HL-60 (cell line): ENCODE measurements around the gene NQO2.
A peak's percentile ranks its signal among the peaks of the same experiment; 100 is the strongest.

Experiments used
- DNase-seq, 2 experiments: peaks; one replicate each; pipeline ENCODE4 v3.0.0-alpha.2; 2010 to 2020; ENCODE audit warnings: low read depth in 1 of 2, low spot score in 1 of 2
- H3K27ac ChIP-seq: fragments of 250-450 bp; sonication (Bioruptor Pico); replicated peaks from 2 replicates; pipeline ENCODE4 v1.5.1; 2020; ENCODE audit warnings: mild to moderate bottlenecking, moderate library complexity
- H3K27me3 ChIP-seq: fragments of 250-450 bp; sonication (Bioruptor Pico); 2 replicates; pipeline ENCODE4 v1.5.1; 2021; ENCODE audit warnings: mild to moderate bottlenecking, moderate library complexity; ENCODE audit not compliant: insufficient read depth, poor library complexity, severe bottlenecking
- H3K4me3 ChIP-seq: replicated peaks from 2 replicates; pipeline ENCODE4 v1.5.1; 2011; ENCODE audit warnings: mild to moderate bottlenecking, control low read depth, low read length; ENCODE audit not compliant: insufficient read depth
- GABPA ChIP-seq: IDR thresholded peaks from 2 replicates; pipeline ENCODE4 v1.6.1; 2012; ENCODE audit warnings: low read depth
- POLR2AphosphoS5 ChIP-seq: IDR thresholded peaks from 2 replicates; pipeline ENCODE4 v1.6.1; 2012; ENCODE audit warnings: low read depth
- REST ChIP-seq: IDR thresholded peaks from 2 replicates; pipeline ENCODE4 v1.6.1; 2012; ENCODE audit warnings: low read depth; ENCODE audit not compliant: insufficient replicate concordance
- SPI1 ChIP-seq: IDR thresholded peaks from 2 replicates; pipeline ENCODE4 v1.6.1; 2012; ENCODE audit warnings: low read depth, mild to moderate bottlenecking, borderline replicate concordance
- TF ChIP-seq, protein P1 (sequence below): IDR thresholded peaks from one replicate; pipeline ENCODE4 v1.5.1; 2011; ENCODE audit warnings: low read length, control low read depth, inconsistent platforms; ENCODE audit not compliant: insufficient read depth

The NQO2 gene

GRCh38 chr6:3036861-3037637 lies 37.4 kb downstream of the NQO2 start:
- no peak for DNase-seq
- H3K27me3 ChIP-seq: no peaks in the 10 kb centered on the region
- TF ChIP-seq SPI1: no peak
- no peak for TF ChIP-seq POLR2AphosphoS5
- no peak for TF ChIP-seq REST
- TF ChIP-seq GABPA: no peak
- TF ChIP-seq, protein P1, sequence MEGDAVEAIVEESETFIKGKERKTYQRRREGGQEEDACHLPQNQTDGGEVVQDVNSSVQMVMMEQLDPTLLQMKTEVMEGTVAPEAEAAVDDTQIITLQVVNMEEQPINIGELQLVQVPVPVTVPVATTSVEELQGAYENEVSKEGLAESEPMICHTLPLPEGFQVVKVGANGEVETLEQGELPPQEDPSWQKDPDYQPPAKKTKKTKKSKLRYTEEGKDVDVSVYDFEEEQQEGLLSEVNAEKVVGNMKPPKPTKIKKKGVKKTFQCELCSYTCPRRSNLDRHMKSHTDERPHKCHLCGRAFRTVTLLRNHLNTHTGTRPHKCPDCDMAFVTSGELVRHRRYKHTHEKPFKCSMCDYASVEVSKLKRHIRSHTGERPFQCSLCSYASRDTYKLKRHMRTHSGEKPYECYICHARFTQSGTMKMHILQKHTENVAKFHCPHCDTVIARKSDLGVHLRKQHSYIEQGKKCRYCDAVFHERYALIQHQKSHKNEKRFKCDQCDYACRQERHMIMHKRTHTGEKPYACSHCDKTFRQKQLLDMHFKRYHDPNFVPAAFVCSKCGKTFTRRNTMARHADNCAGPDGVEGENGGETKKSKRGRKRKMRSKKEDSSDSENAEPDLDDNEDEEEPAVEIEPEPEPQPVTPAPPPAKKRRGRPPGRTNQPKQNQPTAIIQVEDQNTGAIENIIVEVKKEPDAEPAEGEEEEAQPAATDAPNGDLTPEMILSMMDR: no peak
- H3K4me3 ChIP-seq: no peak overlapping the region
- no peak overlapping the region for H3K27ac ChIP-seq

- peak in 1 of 2 experiments; percentile 24 for DNase-seq
- H3K4me3 ChIP-seq: no peak overlapping the region
- no peak overlapping the region for H3K27ac ChIP-seq
- H3K27me3 ChIP-seq: no peaks in the 10 kb centered on the region
- no peak for TF ChIP-seq POLR2AphosphoS5
Measured at GRCh38 chr6:3037638-3038365, 38.1 kb downstream of the NQO2 start.

DNA sequence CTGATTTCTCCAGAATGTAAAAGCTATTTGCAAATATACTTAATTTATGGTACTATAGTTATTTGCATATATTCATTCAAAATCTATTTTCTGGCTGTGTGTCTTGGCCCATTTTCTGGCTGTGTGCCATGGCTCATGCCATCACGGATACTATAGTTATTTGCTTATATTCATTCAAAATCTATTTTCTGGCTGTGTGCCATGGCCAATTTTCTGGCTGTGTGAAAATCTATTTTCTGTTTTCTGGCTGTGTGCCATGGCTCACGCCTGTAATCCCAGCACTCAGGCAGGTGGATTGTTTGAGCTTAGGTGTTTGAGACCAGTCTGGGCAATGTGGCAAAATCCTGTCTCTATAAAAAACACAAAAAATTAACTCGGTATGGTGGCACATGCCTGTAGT lies 39.7 kb downstream of the NQO2 start:
- no peaks in the 10 kb centered on the region for H3K27me3 ChIP-seq
- no peak overlapping the region for H3K27ac ChIP-seq
- no peak overlapping the region for H3K4me3 ChIP-seq
- TF ChIP-seq SPI1 (no peak), GABPA (no peak), POLR2AphosphoS5 (no peak), REST (no peak)
- TF ChIP-seq, protein P1: no peak
- DNase-seq: no peak

DNA sequence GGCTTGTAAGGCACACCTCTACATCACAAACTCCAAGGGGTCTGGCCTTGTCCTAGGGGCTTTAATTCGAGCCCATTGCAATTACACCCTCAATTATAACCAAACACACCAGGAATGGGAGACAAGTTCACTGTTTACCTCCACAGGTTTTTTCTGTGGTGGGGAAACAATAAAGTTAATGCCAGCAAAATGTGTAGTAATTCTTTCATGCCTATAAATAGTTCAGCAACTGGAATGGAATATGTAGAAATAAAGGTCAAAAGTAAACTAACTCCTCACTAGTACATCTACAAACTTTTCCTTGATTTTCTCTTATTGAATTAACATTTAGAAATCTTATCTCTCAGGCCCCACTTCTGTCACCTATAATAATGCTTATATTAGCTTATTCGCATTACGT lies 41.5 kb downstream of the NQO2 start:
- DNase-seq: no peak
- Histone ChIP-seq H3K4me3 (no peak overlapping the region), H3K27me3 (no peaks in the 10 kb centered on the region), H3K27ac (no peak overlapping the region)
- TF ChIP-seq REST (no peak), GABPA (no peak), POLR2AphosphoS5 (no peak), SPI1 (no peak)
- TF ChIP-seq, protein P1: no peak
